Measurements from ENCODE around the gene ZBTB12.

Gene ZBTB12

DNA sequence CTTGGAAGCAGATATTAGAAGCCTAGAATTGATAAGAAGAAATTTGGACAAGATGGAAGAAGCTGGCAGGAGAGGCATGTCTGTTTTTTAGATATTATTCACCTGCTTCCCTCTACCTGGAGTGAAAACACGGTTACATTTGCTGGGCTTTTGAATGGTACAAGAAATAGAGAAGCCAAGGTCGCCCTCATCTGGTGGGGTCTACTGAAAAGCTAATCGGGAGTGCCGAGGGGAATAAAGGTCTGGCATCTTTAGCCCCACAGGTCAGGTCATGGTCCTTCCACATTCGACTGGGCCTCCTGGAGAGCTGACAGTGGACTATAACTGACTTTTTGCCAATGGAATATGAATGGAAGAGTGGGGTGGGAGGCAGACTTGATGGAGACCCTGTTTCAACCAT is 21.1 kb upstream of the ZBTB12 start:
- in situ Hi-C loops (cut with MboI; ENCODE audit: low sequenced_read_pairs, unreplicated experiment): no loop called here
- no peak for DNase-seq (ENCODE audit: low spot score)
- TF ChIP-seq CTCF (IDR thresholded peaks at IDR 0.05; ENCODE audit: borderline replicate concordance, control extremely low read depth, extremely low read depth, insufficient read depth, missing control alignments): peak; percentile 11

GRCh38 chr6:31920811-31921210 is 18.9 kb upstream of the ZBTB12 start:
- TF ChIP-seq CTCF (IDR thresholded peaks at IDR 0.05; ENCODE audit: borderline replicate concordance, control extremely low read depth, extremely low read depth, insufficient read depth, missing control alignments): no peak
- no peak for DNase-seq (ENCODE audit: low spot score)
- in situ Hi-C loops (cut with MboI; ENCODE audit: low sequenced_read_pairs, unreplicated experiment): no loop called here

DNA sequence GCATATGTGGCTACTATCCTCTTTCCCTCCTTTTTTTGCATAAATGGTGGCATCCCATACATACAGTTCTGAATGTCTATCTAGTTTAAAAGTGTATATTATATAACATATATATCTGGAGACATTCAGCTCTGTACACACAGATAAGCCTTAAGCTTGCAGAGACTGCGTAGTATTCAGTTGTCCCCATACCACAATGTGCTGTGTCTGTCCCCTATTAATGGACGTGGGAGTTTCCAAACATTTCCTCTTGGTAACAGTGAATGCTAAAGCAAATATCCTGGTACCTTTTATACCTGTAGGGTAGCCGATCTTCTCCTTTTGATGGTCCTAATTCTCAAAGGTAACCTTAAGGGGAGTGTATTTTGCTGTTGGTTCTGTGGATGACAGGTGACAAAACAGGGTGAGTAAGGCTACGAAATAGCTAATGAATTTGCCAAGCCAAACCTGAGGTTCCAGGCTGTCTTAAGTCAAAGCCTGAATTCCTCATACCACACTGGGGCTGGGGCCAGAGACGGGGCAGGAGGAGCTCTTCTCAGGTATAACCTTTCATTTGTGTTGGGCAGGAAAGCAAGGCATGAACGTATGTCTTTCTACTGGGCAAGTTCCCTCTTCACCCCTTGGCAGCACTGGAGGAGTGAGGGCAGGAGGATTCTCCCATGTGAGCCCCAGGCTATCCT is 17.9 kb upstream of the ZBTB12 start:
- DNase-seq (ENCODE audit: low spot score): no peak
- TF ChIP-seq CTCF (IDR thresholded peaks at IDR 0.05; ENCODE audit: borderline replicate concordance, control extremely low read depth, extremely low read depth, insufficient read depth, missing control alignments): no peak
- in situ Hi-C loops (cut with MboI; ENCODE audit: low sequenced_read_pairs, unreplicated experiment): no loop called here

DNA sequence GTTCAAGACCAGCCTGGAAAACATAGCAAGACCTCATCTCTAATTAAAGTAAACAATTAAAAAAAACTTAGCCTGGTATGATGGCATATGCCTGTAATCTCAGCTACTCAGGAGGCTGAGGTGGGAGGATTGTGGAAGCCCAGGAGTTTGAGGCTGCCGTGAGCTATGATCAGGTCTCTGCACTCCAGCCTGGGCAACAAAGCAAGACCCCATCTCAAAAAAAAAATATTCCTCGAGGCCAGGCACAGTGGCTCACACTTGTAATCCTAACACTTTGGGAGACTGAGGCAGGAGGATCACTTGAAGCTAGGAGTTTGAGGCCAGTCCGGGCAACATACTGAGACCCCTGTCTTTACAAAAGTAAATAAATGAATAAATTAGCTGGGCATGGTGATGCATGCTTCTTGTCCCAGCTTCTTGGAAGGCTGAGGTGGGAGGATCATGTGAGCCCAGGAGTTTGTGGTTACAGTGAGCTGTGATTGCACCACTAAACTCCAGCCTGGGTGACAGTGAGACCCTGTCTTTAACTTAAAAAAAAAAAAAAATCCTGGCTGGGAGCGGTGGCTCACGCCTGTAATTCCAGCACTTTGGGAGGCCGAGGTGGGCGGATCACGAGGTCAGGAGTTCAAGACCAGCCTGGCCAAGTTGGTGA is 16.3 kb upstream of the ZBTB12 start:
- in situ Hi-C loops (cut with MboI; ENCODE audit: low sequenced_read_pairs, unreplicated experiment): no loop called here
- TF ChIP-seq CTCF (IDR thresholded peaks at IDR 0.05; ENCODE audit: borderline replicate concordance, control extremely low read depth, extremely low read depth, insufficient read depth, missing control alignments): no peak
- DNase-seq (ENCODE audit: low spot score): no peak

GRCh38 chr6:31915756-31916155 is 13.9 kb upstream of the ZBTB12 start:
- DNase-seq (ENCODE audit: low spot score): no peak
- in situ Hi-C loops (cut with MboI; ENCODE audit: low sequenced_read_pairs, unreplicated experiment): no loop called here
- no peak for TF ChIP-seq CTCF (IDR thresholded peaks at IDR 0.05; ENCODE audit: borderline replicate concordance, control extremely low read depth, extremely low read depth, insufficient read depth, missing control alignments)

- DNase-seq (ENCODE audit: low spot score): no peak
- TF ChIP-seq CTCF (IDR thresholded peaks at IDR 0.05; ENCODE audit: borderline replicate concordance, control extremely low read depth, extremely low read depth, insufficient read depth, missing control alignments): no peak
- in situ Hi-C loops (cut with MboI; ENCODE audit: low sequenced_read_pairs, unreplicated experiment): no loop called here
These were observed 13.5 kb upstream of the ZBTB12 start for GRCh38 chr6:31915351-31915750.
